HepG2 (cell line): Measurements from ENCODE around the gene MAGI1. TPM values are rescaled to one million over a fixed set of nuclear protein-coding genes. Genes with fewer than 3 reads are reported as not detected.

Source experiments
- ARID5B ChIP-seq: IDR thresholded peaks from 2 replicates; pipeline ENCODE4 v1.4.0; 2020; ENCODE audit warnings: mild to moderate bottlenecking, missing genetic modification reagents
- FOXJ3 ChIP-seq: sonication (generic); formaldehyde crosslinking; IDR thresholded peaks from 2 replicates; pipeline ENCODE4 v1.4.0; 2020; ENCODE audit warnings: missing genetic modification reagents, mild to moderate bottlenecking, borderline replicate concordance
- PHF5A ChIP-seq: IDR thresholded peaks from one replicate; pipeline ENCODE4 v1.6.1; 2018; ENCODE audit warnings: low read depth, missing genetic modification reagents; ENCODE audit not compliant: unreplicated experiment
- POLR2A ChIP-seq, 2 experiments: IDR thresholded peaks; 2 replicates each; pipeline ENCODE4 v1.6.1; 2011; ENCODE audit warnings: low read depth in 2 of 2, low read length in 2 of 2, mild to moderate bottlenecking in 1 of 2, moderate library complexity in 1 of 2; ENCODE audit not compliant: insufficient read depth in 1 of 2
- RFX3 ChIP-seq: IDR thresholded peaks from 2 replicates; pipeline ENCODE4 v1.6.1; 2016; ENCODE audit warnings: missing biosample characterization, missing genetic modification reagents
- TAF1 ChIP-seq: sonication (generic); formaldehyde crosslinking; IDR thresholded peaks from 2 replicates; pipeline ENCODE4 v1.4.0; 2020; ENCODE audit warnings: missing genetic modification reagents
- ZBTB7B ChIP-seq: sonication (generic); formaldehyde crosslinking; IDR thresholded peaks from 2 replicates; pipeline ENCODE4 v1.4.0; 2020; ENCODE audit warnings: missing genetic modification reagents
- ZMYM4 ChIP-seq: sonication (generic); formaldehyde crosslinking; IDR thresholded peaks from 2 replicates; pipeline ENCODE4 v1.8.1; 2023; ENCODE audit warnings: mild to moderate bottlenecking, missing genetic modification reagents
- ZNF281 ChIP-seq: sonication (generic); formaldehyde crosslinking; IDR thresholded peaks from 2 replicates; pipeline ENCODE4 v1.4.0; 2020; ENCODE audit warnings: missing genetic modification reagents, borderline replicate concordance
- polyA plus RNA-seq, 8 experiments: library from polyadenylated mRNA; depleted of rRNA in 3 of 8; stranded (reverse) in 7 of 8; unstranded in 1 of 8; fragments of >200 nt; fragmentation: Illumina TruSeq in 4 of 8; extraction: Trizol in 4 of 8; gene quantifications; 2 replicates each; pipeline versions ENCODE4 v1.2.1 to v1.2.3, GENCODE V29; 2011 to 2016; ENCODE audit warnings: low read depth in 4 of 8, missing spikeins in 1 of 8, mixed read lengths in 1 of 8; ENCODE audit not compliant: insufficient read depth in 1 of 8
- total RNA-seq, 5 experiments: library from RNA; depleted of rRNA; stranded (reverse); fragments of >200 nt; fragmentation: Illumina TruSeq; extraction: Trizol; gene quantifications; 2 replicates each; pipeline ENCODE4 v1.2.3, GENCODE V29; 2016; ENCODE audit warnings: low read depth in 1 of 5
- TF ChIP-seq, protein P1 (sequence below): IDR thresholded peaks from 2 replicates; pipeline ENCODE4 v1.6.1; 2016; ENCODE audit warnings: missing compliant biosample characterization, missing genetic modification reagents, borderline replicate concordance
- TF ChIP-seq, protein P2 (sequence below): sonication (generic); formaldehyde crosslinking; IDR thresholded peaks from 2 replicates; pipeline ENCODE4 v1.5.0; 2020; ENCODE audit warnings: mild to moderate bottlenecking, missing genetic modification reagents, moderate library complexity

MAGI1 gene
- total and polyA plus RNA-seq, 2 of the 13 experiments (the other 11 are each of a cell fraction or from before 2014, with no cell fraction given): 22.2 to 26.0 TPM

GRCh38 chr3:65953301-65953812, 85.4 kb downstream of the MAGI1 start (continued):
- TF ChIP-seq RFX3 (CRISPR knock-in tag): peak; percentile 26; the same call in 1 of the 2 replicates
- TF ChIP-seq, protein P1, sequence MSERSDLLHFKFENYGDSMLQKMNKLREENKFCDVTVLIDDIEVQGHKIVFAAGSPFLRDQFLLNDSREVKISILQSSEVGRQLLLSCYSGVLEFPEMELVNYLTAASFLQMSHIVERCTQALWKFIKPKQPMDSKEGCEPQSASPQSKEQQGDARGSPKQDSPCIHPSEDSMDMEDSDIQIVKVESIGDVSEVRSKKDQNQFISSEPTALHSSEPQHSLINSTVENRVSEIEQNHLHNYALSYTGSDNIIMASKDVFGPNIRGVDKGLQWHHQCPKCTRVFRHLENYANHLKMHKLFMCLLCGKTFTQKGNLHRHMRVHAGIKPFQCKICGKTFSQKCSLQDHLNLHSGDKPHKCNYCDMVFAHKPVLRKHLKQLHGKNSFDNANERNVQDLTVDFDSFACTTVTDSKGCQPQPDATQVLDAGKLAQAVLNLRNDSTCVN (CRISPR knock-in tag): peak; percentile 60; the same call in 1 of the 2 replicates
- 0 out of 2 replicates have a peak, but pooled peaks have one; percentile 12 for TF ChIP-seq ARID5B (CRISPR knock-in tag)
- 0 out of 2 replicates have a peak, but pooled peaks have one; percentile 27 for TF ChIP-seq ZBTB7B (CRISPR knock-in tag)
- peak; percentile 13; the same call in 1 of the 2 replicates for TF ChIP-seq FOXJ3 (CRISPR knock-in tag)
- TF ChIP-seq ZNF281 (CRISPR knock-in tag): peak; percentile 25; the same call in 1 of the 2 replicates
- TF ChIP-seq, protein P2, sequence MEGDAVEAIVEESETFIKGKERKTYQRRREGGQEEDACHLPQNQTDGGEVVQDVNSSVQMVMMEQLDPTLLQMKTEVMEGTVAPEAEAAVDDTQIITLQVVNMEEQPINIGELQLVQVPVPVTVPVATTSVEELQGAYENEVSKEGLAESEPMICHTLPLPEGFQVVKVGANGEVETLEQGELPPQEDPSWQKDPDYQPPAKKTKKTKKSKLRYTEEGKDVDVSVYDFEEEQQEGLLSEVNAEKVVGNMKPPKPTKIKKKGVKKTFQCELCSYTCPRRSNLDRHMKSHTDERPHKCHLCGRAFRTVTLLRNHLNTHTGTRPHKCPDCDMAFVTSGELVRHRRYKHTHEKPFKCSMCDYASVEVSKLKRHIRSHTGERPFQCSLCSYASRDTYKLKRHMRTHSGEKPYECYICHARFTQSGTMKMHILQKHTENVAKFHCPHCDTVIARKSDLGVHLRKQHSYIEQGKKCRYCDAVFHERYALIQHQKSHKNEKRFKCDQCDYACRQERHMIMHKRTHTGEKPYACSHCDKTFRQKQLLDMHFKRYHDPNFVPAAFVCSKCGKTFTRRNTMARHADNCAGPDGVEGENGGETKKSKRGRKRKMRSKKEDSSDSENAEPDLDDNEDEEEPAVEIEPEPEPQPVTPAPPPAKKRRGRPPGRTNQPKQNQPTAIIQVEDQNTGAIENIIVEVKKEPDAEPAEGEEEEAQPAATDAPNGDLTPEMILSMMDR (CRISPR knock-in tag): no peak
- TF ChIP-seq PHF5A (CRISPR knock-in tag): peak; percentile 66
- TF ChIP-seq POLR2A (IDR thresholded peaks at IDR 0.05; ENCODE audit: insufficient read depth in 1 of 2, low read depth in 2 of 2, low read length in 2 of 2): peak in 1 of 2 experiments; percentile 36; a peak in 1 of 4 replicates
- TF ChIP-seq ZMYM4 (CRISPR knock-in tag): 0 out of 2 replicates have a peak, but pooled peaks have one; percentile 27
- peak; percentile 39; the same call in 1 of the 2 replicates for TF ChIP-seq TAF1
